Inferior parietal cortex (tissue), 1 donor: ENCODE results near the gene PCID2.
A peak's percentile ranks its signal among the peaks of the same experiment; 100 is the strongest.

Experiments
- DNase-seq: peaks from one replicate; pipeline ENCODE4 v3.0.0-alpha.2; 2016; ENCODE audit errors: extremely low spot score

PCID2 gene

DNA sequence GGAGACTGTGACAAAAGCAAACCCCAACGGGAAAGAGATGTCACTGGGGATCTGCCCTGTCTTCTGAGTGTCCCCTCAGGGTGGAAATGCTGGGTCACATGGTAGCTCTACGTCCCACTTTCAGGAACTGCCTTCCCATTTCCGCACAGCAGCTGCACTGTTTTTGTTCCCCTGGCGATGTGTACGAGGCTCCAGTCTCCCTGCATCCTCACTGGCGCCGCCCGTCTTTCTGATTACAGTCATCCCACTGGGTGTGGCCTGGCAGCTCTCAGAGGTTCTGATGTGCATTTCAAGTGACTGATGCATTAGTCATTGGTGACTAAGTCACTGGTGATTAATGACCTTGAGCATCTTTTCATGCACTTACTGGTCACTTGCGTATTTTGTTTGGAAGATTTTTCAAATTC is 21.2 kb downstream of the PCID2 start:
- DNase-seq = peak; percentile 50

DNA sequence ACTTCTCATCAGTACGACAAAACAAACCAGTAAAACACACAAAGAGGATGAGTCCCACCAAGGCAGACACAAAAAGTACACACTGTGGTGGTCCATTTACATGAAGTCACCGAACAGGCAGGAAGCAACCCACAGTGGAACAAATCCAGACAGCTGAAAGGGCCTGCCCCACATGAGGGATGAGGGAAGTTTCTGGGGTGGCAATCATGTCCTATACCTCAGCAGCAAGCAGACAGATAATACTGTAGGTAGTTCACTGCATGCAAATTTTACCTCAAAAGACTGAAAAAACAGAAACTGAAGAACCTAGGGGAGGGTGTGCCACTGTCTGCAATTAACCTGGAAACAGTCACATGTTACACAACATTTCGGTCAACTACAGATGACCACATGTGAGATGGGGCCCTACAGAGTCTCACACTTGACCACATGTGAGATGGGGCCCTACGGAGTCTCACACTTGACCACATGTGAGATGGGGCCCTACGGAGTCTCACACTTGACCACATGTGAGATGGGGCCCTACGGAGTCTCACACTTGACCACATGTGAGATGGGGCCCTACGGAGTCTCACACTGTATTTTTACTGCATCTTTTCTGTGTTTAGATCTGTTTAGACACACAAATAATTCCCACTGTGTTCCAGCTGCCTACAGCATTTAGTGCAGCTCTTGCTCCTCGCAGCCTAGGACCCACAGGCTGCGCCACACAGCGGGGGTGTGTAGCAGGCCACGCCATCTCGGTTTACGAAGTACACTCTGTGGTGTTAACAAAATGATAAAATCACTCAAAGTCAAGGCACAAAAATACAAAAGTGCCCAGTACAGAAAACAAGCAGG is 22.2 kb downstream of the PCID2 start:
- no peak for DNase-seq

DNA sequence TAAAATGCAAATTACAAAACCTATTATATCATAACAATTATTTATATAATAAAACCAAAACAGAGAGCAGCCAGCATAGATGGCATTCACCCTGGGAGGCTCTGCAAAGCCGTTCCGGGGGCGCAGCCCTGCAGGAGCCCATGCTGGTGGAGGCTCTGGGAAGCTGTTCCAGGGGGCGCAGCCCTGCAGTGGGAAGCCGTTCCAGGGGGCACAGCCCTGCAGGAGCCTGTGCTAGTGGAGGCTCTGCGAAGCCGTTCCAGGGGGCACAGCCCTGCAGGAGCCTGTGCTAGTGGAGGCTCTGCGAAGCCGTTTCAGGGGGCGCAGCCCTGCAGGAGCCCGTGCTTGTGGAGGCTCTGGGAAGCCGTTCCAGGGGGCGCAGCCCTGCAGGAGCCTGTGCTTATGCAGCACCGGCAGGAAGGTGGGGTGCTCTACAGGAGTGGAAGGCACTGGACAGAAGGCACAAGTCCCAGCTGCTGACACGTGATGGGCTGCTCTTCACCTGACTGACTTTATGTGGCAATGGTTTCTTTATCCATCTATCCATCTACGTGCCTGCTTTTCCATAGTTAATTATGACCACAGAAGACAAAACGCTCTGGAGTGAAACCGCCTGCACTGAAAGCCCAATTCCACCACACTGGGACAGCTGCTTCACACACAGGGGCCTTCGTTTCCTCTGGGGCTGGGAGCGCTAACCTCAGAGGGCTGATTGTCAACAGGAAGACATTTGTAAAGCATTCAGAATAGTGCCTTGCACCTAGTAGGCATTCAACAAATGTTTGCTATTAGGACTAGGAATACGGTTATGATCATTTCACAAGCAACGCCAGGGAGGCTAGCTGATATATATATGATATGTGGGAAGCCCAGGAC is 23.7 kb downstream of the PCID2 start:
- DNase-seq = no peak

DNA sequence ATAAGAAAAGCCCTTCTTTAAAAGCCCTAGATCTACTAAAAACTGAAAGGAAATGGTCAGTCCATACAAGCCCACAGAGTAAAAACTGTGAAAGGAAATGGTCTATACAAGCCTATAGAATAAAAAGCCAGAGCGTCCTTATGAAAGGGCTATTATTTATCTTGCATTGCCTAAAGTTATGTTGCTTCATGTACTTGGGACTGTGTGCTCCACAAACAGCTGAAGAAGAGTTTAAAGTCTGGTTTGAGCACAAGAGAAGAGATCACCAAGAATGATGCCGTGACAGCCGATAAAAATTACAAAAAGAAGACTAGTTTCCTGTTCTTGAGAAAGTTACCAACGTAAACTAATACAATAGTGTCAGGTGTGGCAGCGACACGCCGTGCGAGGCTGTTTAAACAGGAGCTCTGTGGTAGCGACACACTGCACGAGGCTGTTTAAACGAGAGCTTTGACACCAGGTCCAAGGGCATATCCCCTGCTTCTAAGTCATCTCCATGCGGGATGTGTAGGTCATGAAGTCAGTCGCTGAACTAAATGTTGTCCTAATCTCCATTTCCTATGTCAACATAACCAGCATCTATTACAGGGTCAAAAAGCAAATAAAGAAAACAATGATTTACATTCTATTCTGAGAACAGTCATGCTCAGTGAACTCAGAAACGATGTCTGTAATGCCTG is 24.9 kb downstream of the PCID2 start:
- no peak for DNase-seq

DNA sequence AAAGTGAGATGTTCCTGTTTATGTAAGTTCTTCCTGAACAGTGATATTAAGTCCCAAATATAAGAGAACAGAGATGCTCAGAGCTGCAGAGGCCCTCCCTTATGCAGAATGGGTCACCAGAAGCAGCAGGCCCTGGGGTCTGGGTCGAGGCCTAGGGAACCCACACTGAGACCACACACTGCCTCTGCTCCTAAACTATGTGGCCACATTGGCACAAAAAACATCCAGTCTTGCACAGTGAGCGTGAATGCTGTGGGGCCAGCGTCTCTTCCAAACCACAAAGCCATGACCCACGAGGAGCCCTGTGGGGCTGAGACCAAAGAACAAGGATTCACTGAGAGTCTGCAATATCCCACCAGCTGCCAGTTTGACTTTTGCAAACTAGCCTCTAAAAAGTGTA is 26.4 kb downstream of the PCID2 start:
- no peak for DNase-seq

DNA sequence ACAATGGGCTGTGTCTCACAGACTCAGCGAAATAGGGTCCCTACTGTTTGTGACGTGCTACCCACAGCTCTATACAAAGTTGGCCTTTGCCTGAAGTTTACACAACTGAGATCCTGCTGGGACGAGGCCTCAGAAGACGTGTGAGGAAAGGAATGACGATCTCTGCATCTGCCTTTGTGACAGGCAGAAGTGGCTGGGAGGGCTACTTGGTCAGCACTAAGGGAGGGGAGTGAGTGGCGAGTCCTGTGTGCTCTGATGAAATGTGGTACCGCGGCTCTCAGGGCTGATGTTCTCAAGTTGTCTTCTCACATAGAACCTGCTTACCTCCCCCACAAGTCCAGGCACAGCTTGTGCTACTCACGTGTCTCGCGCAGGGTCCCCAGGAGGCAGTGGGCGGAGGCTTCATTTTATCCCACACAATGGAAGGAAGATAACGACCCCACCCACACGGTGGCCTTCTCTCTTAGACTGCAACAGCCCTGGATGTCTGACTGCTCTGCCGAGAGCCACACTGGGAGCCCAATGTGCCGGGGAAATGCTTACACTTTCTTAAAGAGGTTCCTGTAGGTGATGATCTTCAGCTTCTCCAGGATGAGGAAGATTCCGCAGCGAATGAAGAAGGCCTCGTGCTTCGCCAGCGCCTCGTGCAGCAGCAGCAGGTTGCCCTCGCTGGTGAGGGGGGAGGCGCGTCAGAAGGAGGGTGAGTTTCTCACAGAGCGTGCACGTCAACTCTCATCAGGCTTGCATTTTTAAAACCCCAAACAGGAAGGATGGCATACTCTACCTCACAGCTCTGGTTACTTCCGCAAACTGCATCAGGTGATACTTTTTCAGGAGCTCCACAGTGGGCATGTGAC is 28.9 kb downstream of the PCID2 start:
- DNase-seq = no peak

DNA sequence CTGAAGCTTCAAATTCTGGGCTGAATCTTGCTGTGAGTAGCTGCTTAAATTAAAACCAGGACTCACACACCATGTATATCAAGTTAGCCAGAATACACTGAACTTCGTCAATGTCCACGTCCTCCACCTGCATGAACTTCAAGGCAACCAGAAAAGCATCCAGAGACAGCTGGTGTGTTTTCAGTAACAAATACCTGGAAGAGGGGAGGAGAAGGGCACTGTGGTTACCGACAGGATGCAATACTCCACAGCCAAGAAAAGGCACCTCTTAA is 29.6 kb downstream of the PCID2 start:
- no peak for DNase-seq

DNA sequence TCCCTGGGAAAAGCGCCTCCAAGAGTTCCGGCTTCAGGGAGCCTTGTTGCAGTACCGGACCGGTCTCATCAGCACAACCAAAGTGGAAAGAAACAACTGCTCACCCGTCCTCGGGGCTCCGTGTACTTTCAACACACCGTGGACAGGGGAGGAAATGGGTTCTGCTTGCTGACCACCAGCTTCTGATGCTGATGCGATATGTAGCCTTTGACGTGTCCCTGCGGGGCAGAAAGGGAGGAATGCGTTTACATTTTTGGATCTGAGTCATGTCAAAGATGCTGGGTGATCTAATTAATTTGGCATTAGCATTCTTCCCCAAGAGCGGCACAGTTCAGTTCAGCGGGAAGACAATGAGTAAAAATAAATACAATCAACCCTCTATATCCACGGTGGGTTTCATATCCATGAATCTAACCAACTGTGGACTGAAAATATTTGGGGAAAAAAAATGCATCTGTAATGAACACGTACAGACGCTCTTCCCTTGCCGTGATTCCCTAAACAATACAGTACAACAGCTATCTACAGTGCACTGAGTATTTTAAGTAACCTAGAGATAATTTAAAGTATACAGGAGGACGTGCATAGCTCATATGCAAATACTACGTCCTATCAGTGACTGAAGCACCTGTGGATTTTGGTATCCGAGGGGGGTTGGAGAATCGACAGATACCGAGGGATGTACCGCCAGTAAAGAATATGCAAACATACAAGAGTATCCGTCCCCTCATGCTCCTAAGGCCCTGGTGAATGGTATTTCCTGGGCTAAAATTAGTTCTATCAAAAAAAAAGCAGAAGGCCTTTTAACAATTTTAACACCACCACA is 30.2 kb downstream of the PCID2 start:
- no peak for DNase-seq

DNA sequence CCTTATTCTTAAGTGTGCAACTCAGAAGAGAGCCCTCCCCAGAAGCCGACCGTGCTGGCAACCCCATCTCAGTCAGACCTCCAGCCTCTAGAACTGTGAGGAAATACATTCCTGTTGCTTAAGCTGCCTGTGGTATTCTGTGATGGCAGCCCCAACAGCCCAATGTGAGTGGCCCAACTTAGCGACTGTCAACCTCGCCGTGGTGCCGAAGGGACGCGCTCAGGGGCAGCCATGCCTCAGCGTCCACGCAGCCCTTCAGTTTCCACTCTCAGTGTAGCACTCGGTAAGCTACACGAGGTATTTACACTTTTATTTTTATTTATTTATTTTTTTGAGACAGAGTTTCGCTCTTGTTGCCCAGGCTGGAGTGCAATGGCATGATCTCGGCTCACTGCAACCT is 31.6 kb downstream of the PCID2 start:
- DNase-seq = no peak

DNA sequence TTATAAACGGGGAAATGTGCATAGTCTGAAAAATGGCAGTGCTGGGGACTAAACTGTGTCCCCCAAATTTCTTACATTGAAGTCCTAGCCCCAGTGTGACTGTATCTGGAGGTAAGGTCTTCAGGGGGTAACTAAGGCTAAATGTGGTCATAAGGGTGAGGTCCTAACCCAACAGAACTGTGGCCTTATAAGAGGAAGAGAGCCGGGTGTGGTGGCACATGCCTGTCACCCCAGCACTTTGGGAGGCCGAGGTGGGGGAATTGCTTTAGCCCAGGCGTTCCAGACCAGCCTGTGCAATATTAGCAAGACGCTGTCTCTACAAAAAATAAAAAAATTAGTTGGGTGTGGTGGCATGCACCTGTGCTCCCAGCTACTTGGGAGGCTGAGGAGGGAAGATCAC is 32.2 kb downstream of the PCID2 start:
- DNase-seq = no peak

DNA sequence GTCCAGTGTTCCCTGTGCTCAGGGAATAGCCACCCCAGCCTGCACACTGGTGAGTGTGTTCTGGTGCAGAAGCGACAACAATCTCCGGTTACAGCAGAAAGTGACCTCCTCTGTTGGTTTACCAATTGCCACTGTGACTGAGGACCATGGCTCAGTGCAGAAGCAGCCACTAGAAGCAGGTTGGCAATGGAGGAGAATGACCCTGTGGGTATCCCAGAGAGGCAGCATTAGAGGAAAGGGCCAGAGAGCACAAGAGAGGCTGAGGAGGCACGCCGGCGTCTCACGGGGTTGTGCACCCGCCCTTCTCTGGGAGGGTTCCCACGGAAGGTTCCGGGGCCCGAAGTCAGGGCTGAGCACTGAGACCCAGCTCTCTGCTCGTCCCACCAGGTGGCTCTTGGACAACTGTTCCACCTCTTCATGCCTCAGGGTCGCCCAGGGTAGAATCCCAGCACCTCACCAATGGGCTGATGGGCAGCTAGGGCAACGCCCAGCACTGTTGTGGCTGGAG is 36.0 kb downstream of the PCID2 start:
- DNase-seq = no peak

DNA sequence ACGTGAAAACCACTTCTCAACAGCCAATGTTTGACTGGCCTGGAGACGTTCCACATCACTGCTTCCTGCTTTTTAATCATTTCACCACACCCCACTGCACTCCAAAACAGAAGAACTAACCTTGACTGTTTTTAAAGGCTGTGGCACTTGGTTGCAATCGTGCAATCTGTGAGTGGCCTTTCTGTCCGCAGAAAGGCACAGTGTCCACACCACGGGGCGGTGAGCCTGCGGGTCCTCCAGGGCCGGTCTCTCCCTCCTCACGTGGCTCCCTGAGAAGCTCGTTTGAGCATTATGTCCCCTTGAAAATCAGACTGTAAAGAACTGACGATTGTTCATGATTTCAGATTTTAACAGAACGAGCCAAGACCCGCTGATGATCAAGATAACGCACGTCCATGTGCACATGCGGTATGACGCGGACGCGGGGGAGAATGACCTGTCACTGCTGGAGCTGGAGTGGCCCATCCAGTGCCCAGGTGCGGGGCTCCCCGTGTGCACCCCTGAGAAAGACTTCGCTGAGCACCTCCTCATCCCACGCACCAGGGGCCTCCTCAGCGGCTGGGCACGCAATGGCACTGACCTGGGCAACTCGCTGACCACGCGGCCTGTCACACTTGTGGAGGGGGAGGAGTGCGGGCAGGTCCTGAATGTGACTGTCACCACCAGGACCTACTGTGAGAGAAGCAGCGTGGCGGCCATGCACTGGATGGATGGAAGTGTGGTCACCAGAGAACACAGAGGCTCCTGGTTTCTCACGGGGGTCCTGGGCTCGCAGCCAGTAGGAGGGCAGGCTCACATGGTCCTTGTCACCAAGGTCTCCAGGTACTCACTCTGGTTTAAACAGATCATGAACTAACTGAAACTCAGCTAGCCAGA is 37.0 kb downstream of the PCID2 start:
- DNase-seq = no peak

DNA sequence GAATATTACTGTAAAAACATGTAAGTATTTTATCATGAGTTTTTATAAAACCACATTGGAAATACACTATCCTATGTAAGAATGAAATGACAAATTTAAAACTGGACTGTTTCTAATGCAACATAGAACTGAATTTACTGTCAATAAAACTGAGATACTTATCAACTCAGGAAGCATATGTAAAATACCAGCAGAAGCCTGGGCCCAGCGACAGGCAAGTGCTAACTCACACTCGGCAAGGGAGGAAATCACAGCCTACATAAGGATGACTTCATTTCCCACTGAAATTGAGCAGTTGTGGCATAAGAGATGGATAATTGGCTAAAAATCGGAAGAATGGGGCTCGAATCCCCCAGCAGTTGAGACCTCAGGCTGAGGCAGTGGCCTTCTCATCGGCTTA is 38.0 kb downstream of the PCID2 start:
- no peak for DNase-seq

DNA sequence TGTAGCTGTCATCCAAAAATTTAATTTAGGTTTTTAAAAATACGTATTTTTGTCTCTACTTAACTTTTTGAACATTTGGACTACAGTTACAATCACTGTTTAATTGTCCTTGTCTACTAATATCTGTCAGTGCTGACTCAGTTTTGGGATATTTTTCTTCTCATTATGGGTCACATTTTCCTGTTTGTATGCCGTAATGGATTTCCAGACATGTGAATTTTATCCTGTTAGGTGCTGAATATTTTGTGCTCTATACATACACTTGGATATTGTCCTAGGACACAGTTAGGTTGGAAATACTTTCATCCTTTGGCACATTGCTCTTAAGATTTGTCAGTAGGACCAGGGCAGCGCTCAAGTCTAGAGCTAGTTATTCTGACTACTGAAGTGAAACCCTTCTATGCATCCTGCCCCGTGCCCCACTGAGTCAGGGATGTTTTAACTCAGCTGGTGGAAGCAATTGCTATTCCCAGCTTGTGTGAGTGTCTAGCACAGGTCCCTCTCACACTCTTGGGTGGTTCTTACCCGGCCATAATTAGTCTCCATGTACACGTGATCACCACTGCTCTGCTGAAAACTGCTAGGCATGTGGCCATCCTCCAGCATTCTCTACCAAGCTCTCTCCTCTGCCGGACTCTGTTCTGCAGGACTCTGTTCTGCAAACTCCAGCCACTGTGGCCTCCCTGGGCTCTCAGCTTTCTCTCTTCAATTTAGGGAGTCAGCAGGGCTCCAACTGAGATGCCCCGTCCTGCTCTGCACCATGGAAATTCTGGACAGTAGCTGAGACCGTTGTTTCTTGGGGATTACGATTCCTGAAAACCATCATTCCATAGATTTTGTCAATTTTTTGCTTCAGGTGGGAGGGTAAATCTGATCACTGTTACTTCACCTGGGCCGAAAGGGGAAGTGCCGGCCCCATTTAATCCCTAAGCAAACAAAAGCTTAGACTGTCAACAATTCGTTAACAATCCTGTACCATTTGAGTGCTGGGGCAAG is 38.9 kb downstream of the PCID2 start:
- no peak for DNase-seq

DNA sequence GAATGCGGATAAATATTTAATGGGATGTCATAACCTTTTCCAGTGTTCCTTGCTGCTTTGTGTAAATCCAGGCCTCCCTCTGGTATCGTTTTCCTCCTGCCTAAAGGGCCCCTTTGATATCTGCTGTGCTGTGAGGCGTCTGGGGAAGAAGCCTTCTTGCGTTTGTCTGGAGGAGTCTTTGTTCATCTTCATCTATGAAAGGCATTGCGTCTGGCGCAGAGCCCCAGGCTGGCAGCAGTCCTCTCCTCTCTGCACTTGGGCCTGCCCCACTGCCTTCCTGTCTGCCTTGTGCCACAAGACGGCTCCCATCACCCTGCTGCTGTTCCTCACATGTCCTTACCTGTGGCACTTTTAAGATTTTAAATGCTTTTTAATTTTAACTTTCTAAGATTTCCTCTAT is 40.3 kb downstream of the PCID2 start:
- no peak for DNase-seq

DNA sequence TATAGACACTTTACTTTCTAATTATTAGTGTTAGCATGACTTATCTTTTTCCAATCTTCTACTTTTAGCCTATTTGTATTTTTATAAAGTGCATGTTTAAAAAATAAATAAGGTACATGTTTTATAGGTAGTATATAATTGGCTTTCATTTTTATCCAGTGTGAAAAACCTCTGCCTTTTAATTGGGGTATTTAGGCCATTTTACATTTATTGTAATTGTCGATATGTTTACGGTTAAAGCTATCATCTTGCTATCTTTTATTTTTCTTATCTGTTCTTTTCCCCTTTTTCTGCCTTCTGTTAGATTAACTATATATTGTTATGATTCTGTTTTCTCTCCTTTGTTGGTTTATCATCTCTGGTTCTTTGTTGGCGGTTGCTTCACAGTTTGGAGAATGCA is 40.9 kb downstream of the PCID2 start:
- DNase-seq = no peak

DNA sequence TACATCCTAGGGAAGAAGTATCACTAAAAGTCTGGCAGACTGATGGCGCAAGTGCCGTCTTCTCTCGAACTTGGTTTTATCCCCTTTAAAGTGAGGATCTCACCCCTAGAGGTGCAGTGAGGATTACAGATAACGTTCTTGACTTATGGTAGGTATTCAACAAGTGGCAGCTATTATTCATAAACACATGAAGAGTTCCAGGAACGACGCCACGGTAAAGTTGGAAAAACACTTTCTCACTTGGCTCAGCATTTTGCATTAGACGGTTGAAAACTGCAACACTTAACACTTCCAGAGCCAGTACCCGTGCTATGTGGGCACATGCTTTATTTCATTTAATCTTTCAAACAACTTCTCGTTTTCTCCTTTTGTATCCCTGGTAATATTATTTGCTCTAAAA is 41.3 kb downstream of the PCID2 start:
- DNase-seq = no peak

DNA sequence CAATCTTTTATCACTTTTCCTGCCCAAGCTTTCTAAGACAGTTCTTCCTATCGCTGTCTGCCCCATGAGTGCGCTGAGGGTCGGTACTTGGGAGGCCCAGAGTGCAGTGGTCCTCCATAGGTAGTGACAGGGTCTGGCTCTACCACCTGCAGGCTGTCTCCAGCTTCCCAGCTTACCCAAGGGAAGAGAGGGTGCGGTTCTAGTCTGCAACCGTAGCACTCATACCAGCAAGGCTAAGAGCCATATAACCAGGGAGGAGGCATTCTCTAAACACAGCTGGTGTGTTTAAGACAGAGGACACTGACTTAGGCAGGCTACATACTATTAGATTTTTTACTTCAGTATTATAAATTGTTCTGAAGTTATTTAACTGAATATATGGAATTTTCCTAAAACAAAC is 41.8 kb downstream of the PCID2 start:
- DNase-seq = no peak
